NCI-H510A (cell line): ENCODE measurements around the gene ULK1.
A peak's percentile ranks its signal among the peaks of the same experiment; 100 is the strongest.

Experiments
- DNase-seq: peaks from one replicate; lab custom pipeline; 2025; lab: John Stamatoyannopoulos, UW

Gene ULK1

GRCh38 chr12:131920157-131920508 is 25.7 kb downstream of the ULK1 start:
- DNase-seq, result no peak

- DNase-seq, result no peak
Observed at GRCh38 chr12:131920902-131921840, 26.7 kb downstream of the ULK1 start.

GRCh38 chr12:131921866-131922769 is 27.7 kb downstream of the ULK1 start:
- no peak for DNase-seq

- no peak for DNase-seq
Observed at GRCh38 chr12:131922772-131923171, 28.4 kb downstream of the ULK1 start.

- no peak for DNase-seq
Observed at GRCh38 chr12:131923260-131923659, 28.8 kb downstream of the ULK1 start.

GRCh38 chr12:131927110-131928079 is 33.0 kb downstream of the ULK1 start:
- DNase-seq, result no peak

GRCh38 chr12:131928080-131928710 is 33.8 kb downstream of the ULK1 start:
- DNase-seq, result no peak

- peak; percentile 96 for DNase-seq
Observed at GRCh38 chr12:131928711-131929580, 34.5 kb downstream of the ULK1 start, which contains the start of gene PUS1. TSS of gene PUS1 (plus strand) at chr12:131929276. CDS start at chr12:131929723, 447 bp downstream.

GRCh38 chr12:131929581-131930456 is 35.4 kb downstream of the ULK1 start:
- peak; percentile 56 for DNase-seq

- DNase-seq, result no peak
Observed at GRCh38 chr12:131930510-131930909, 36.1 kb downstream of the ULK1 start.

GRCh38 chr12:131933387-131933786 is 39.0 kb downstream of the ULK1 start:
- no peak for DNase-seq

GRCh38 chr12:131934535-131934934 is 40.1 kb downstream of the ULK1 start:
- DNase-seq, result no peak

- DNase-seq, result no peak
Observed at GRCh38 chr12:131938082-131938481, 43.7 kb downstream of the ULK1 start.

- DNase-seq, result no peak
Observed at GRCh38 chr12:131939007-131939406, 44.6 kb downstream of the ULK1 start.

- DNase-seq, result no peak
Observed at GRCh38 chr12:131940141-131940547, 45.7 kb downstream of the ULK1 start.

GRCh38 chr12:131941116-131941986 is 46.9 kb downstream of the ULK1 start:
- DNase-seq, result no peak

GRCh38 chr12:131941987-131942341 is 47.5 kb downstream of the ULK1 start:
- DNase-seq, result no peak

GRCh38 chr12:131942671-131943070 is 48.2 kb downstream of the ULK1 start:
- DNase-seq, result no peak
